ENCODE measurements around the gene CDH4. TPM values are rescaled to one million over a fixed set of nuclear protein-coding genes. Genes with fewer than 3 reads are reported as not detected.
A peak's percentile ranks its signal among the peaks of the same experiment; 100 is the strongest.

CDH4 gene
- total and polyA plus RNA-seq, 2 of the 13 experiments (the other 11 are each of a cell fraction or from before 2014, with no cell fraction given) = not detected

DNA sequence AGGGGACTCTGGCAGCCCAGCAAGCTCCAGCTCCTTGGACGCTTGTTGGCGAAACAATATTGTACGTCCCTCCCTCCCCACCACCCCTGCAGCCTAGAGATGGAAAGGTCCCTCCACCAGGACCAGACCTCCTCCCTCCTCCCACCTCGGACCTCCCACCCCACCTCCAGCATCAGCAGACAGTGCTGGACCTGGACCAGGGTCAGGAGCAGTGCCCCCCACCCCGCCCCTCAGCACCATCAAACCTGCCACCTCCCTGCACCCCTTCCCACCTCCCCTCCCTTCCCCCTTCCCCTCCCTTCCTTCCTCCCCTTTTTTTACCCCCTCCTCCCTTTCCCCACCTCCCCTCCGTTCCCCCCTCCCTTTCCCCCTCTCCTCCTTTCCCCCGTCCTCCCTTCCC, 715.2 kb downstream of the CDH4 start:
- Histone ChIP-seq H4K20me1 (ENCODE audit: insufficient read depth, low read length) (no peaks in the 10 kb centered on the region), H3K36me3 (replicated peaks in 1 of 2; ENCODE audit: control insufficient read depth in 1 of 2, insufficient read depth in 2 of 2, low read length in 2 of 2) (peaks cover 3 to 7% of the 10 kb centered on the region in 2 experiments; a peak in 4 of 5 replicates), H3K4me3 (replicated peaks in 1 of 3; ENCODE audit: insufficient read depth in 1 of 3, low read depth in 2 of 3, low read length in 3 of 3) (no peak overlapping the region), H3K9ac (ENCODE audit: insufficient read depth, low read depth, low read length) (no peak overlapping the region), H3K79me2 (ENCODE audit: insufficient read depth, low read length) (no peaks in the 10 kb centered on the region), H3K9me3 (ENCODE audit: low read length) (no peaks in the 10 kb centered on the region), H3K27me3 (ENCODE audit: control insufficient read depth in 1 of 2, insufficient read depth in 2 of 2, low read length in 2 of 2) (no peaks in the 10 kb centered on the region; a peak in 1 of 5 replicates), H2AFZ (ENCODE audit: low read length) (no peak overlapping the region), H3K4me1 (ENCODE audit: insufficient read depth, low read length) (peaks cover 31% of the 10 kb centered on the region), H3K27ac (ENCODE audit: extremely low read length, insufficient read depth, low read length) (no peak overlapping the region), H3K4me2 (ENCODE audit: low read depth, low read length) (peak overlapping the region; percentile 69)
- 57% methylated on average over 7 of the region's 7 CpGs for WGBS (ENCODE audit: low lambda C conversion rate)
- intact Hi-C loops (cut with micrococcal nuclease; ENCODE audit: unreplicated experiment) (no loop called here), in situ Hi-C loops (cut with HindIII; ENCODE audit: extremely low pct_ligation_motif_present, low pct_unique_long_range_greater_than_20kb) (loop anchor here (5.0 kb wide), 1 partner anchor 50 kb away; no protein-coding TSS in a partner anchor)
- no peak for TF ChIP-seq PRPF4 (IDR thresholded peaks at IDR 0.05; ENCODE audit: low read depth, low read length, poor library complexity, severe bottlenecking)
- TF ChIP-seq POLR2AphosphoS2 (IDR thresholded peaks at IDR 0.05; ENCODE audit: low read depth, low read length) = no peak
- peak; percentile 64 for TF ChIP-seq HNRNPK (IDR thresholded peaks at IDR 0.05; ENCODE audit: low read depth, low read length, poor library complexity, severe bottlenecking)
- no peak for TF ChIP-seq CHD4 (IDR thresholded peaks at IDR 0.05; ENCODE audit: borderline replicate concordance, low read length)
- 0 out of 2 replicates have a peak, but pooled peaks have one; percentile 75 for TF ChIP-seq PCBP1 (IDR thresholded peaks at IDR 0.05; ENCODE audit: borderline replicate concordance, low read depth, low read length)
- no peak for TF ChIP-seq HES4 (CRISPR knock-in tag; IDR thresholded peaks at IDR 0.05; ENCODE audit: borderline replicate concordance)
- TF ChIP-seq ARNT (IDR thresholded peaks at IDR 0.05) = no peak
- TF ChIP-seq, protein P1, sequence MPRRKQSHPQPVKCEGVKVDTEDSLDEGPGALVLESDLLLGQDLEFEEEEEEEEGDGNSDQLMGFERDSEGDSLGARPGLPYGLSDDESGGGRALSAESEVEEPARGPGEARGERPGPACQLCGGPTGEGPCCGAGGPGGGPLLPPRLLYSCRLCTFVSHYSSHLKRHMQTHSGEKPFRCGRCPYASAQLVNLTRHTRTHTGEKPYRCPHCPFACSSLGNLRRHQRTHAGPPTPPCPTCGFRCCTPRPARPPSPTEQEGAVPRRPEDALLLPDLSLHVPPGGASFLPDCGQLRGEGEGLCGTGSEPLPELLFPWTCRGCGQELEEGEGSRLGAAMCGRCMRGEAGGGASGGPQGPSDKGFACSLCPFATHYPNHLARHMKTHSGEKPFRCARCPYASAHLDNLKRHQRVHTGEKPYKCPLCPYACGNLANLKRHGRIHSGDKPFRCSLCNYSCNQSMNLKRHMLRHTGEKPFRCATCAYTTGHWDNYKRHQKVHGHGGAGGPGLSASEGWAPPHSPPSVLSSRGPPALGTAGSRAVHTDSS (CRISPR knock-in tag; conservative IDR thresholded peaks at IDR 0.05) = no peak
- no peak for ATAC-seq
- ChIA-PET CTCF (ENCODE audit: low intra/inter-chr PET ratio, low total read pairs) (no interaction called here), POLR2A (no interaction called here)
- BruUV-seq (replicated peaks) = no TSS peak
- DNase-seq (ENCODE audit: low spot score) = no peak
- FAIRE-seq = no peak

Data from HepG2 (cell line).